ENCODE data around the gene LRG1.

LRG1 gene

GRCh38 chr19:4575267-4576015, 35.6 kb upstream of the LRG1 start:
- no peak overlapping the region for H3K4me3 ChIP-seq (ENCODE audit: low read depth, low read length)
- in situ Hi-C loops (cut with HindIII; ENCODE audit: low sequenced_read_pairs) = no loop called here

GRCh38 chr19:4573682-4574081, 33.8 kb upstream of the LRG1 start:
- TF ChIP-seq CTCF (IDR thresholded peaks at IDR 0.05; ENCODE audit: low read depth, low read length) = no peak
- in situ Hi-C loops (cut with HindIII; ENCODE audit: low sequenced_read_pairs) = no loop called here
- DNase-seq (ENCODE audit: low read depth, low spot score) = no peak
- no peak overlapping the region for H3K4me3 ChIP-seq (ENCODE audit: low read depth, low read length)

More at GRCh38 chr19:4575267-4576015, 35.6 kb upstream of the LRG1 start:
- DNase-seq (ENCODE audit: low read depth, low spot score) = peak; percentile 91
- no peak for TF ChIP-seq CTCF (IDR thresholded peaks at IDR 0.05; ENCODE audit: low read depth, low read length)

GRCh38 chr19:4571305-4571917, 31.6 kb upstream of the LRG1 start:
- DNase-seq (ENCODE audit: low read depth, low spot score) = no peak
- H3K4me3 ChIP-seq (ENCODE audit: low read depth, low read length) = no peak overlapping the region
- TF ChIP-seq CTCF (IDR thresholded peaks at IDR 0.05; ENCODE audit: low read depth, low read length) = no peak
- in situ Hi-C loops (cut with HindIII; ENCODE audit: low sequenced_read_pairs) = no loop called here

GRCh38 chr19:4570916-4571304, 31.1 kb upstream of the LRG1 start:
- DNase-seq (ENCODE audit: low read depth, low spot score) = no peak
- TF ChIP-seq CTCF (IDR thresholded peaks at IDR 0.05; ENCODE audit: low read depth, low read length) = no peak
- in situ Hi-C loops (cut with HindIII; ENCODE audit: low sequenced_read_pairs) = no loop called here
- no peak overlapping the region for H3K4me3 ChIP-seq (ENCODE audit: low read depth, low read length)

- in situ Hi-C loops (cut with HindIII; ENCODE audit: low sequenced_read_pairs) = no loop called here
- DNase-seq (ENCODE audit: low read depth, low spot score) = no peak
- no peak for TF ChIP-seq CTCF (IDR thresholded peaks at IDR 0.05; ENCODE audit: low read depth, low read length)
- no peak overlapping the region for H3K4me3 ChIP-seq (ENCODE audit: low read depth, low read length)
Observed at GRCh38 chr19:4570402-4570801, 30.6 kb upstream of the LRG1 start.

GRCh38 chr19:4568886-4569285, 29.1 kb upstream of the LRG1 start:
- no peak overlapping the region for H3K4me3 ChIP-seq (ENCODE audit: low read depth, low read length)
- in situ Hi-C loops (cut with HindIII; ENCODE audit: low sequenced_read_pairs) = no loop called here
- no peak for TF ChIP-seq CTCF (IDR thresholded peaks at IDR 0.05; ENCODE audit: low read depth, low read length)
- DNase-seq (ENCODE audit: low read depth, low spot score) = no peak

Data from astrocyte of the spinal cord (primary cell).